Activated naive CD8-positive, alpha-beta T cell treated with anti-CD3 and anti-CD28 coated beads, Interleukin-2, amount 10 ng/mL, durations not matched to agents 7 days and 5 days (primary cell): ENCODE results near the gene SYNE3. TPM values are rescaled to one million over a fixed set of nuclear protein-coding genes. Genes with fewer than 3 reads are reported as not detected.
A peak's percentile ranks its signal among the peaks of the same experiment; 100 is the strongest.

Experiments
- ATAC-seq: fragments of 150-1000 bp; cut with Tn5 transposase; one replicate; pipeline ENCODE4 v1.10.0; 2021; ENCODE audit warnings: low read depth, moderate library complexity
- POLR2A ChIA-PET: fragments of 350-600 bp; sonication (Branson Sonifier 250); formaldehyde crosslinking; loops from one replicate; lab custom pipeline; 2021; ENCODE audit warnings: antibody characterized with exemption; lab: Charles Lee
- DNase-seq: peaks from one replicate; pipeline ENCODE4 v3.0.0; 2021
- H3K27ac Mint-ChIP-seq: one replicate; pipeline ENCODE4 v1.8.0; 2022; ENCODE audit warnings: mild to moderate bottlenecking, mixed read lengths
- H3K27me3 Mint-ChIP-seq: one replicate; pipeline ENCODE4 v1.8.0; 2022; ENCODE audit warnings: mild to moderate bottlenecking, moderate library complexity, mixed read lengths
- H3K36me3 Mint-ChIP-seq: one replicate; pipeline ENCODE4 v1.8.0; 2021; ENCODE audit warnings: mild to moderate bottlenecking, mixed read lengths
- H3K4me1 Mint-ChIP-seq: one replicate; pipeline ENCODE4 v1.8.0; 2021; ENCODE audit warnings: mixed read lengths
- H3K4me3 Mint-ChIP-seq: one replicate; pipeline ENCODE4 v1.8.0; 2022; ENCODE audit warnings: mild to moderate bottlenecking, moderate library complexity, mixed read lengths
- H3K9me3 Mint-ChIP-seq: one replicate; pipeline ENCODE4 v1.8.0; 2021; ENCODE audit warnings: mixed read lengths
- total RNA-seq, 2 experiments: library from RNA; stranded (reverse); gene quantifications; one replicate each; pipeline ENCODE4 v1.2.3, GENCODE V29; 2021

The SYNE3 gene
- total RNA-seq, 2 experiments from 2014 or later = 79.0 to 79.1 TPM

DNA sequence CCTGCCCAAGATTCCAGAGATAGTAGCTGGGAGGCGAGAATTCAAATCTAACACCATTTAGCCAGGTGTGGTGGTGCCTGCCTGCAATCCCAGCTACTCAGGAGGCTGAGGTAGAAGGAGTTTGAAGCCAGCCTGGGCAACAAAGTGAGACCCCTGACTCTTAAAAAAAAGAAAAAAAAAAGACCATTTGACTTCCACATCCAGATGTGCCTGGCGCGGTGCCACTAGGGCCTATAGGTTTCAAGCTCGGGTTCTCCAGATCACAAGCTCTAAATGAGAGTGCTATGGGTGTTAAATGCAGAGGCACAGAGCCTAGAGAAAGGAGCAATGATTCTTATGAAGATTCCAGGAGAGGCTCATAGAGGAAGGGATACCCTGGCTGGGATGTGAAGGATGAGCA, 22.5 kb downstream of the SYNE3 start:
- DNase-seq = no peak
- H3K9me3 Mint-ChIP-seq = peaks cover 1% of the 10 kb centered on the region
- no peaks in the 10 kb centered on the region for H3K27me3 Mint-ChIP-seq
- H3K4me1 Mint-ChIP-seq = peaks cover 36% of the 10 kb centered on the region
- peak overlapping the region; percentile 53 for H3K27ac Mint-ChIP-seq
- no peak overlapping the region for H3K4me3 Mint-ChIP-seq
- ATAC-seq = no peak
- peaks cover 35% of the 10 kb centered on the region for H3K36me3 Mint-ChIP-seq
- POLR2A ChIA-PET = interaction anchor here (0.8 kb wide), 1 partner anchor 57 kb away, joined by 3 read pairs; no protein-coding TSS in a partner anchor

DNA sequence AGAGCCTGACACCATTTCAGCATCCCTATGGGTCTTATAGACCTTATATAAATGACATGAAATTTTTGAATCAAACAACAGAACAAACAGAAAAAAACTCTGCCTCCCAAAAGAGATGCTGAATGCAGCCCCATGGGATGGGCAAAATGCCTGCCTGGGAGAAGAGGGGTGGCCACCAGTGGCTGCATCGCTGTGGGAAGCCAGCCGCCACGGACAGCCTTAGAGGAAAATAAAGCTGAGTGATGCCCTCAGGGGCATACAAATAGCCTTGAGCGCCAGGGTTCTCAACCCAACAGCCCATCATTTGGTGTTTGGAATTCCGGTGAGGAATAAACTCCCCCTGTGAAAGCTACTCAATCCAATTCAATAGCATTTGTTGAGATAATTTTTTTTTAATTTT, 22.9 kb downstream of the SYNE3 start:
- Mint-ChIP-seq H3K4me1 (peaks cover 39% of the 10 kb centered on the region), H3K27me3 (no peaks in the 10 kb centered on the region), H3K9me3 (peaks cover 1% of the 10 kb centered on the region), H3K4me3 (no peak overlapping the region), H3K27ac (no peak overlapping the region), H3K36me3 (peaks cover 33% of the 10 kb centered on the region)
- POLR2A ChIA-PET = interaction anchor here (0.8 kb wide), 1 partner anchor 57 kb away, joined by 3 read pairs; no protein-coding TSS in a partner anchor
- ATAC-seq = no peak
- no peak for DNase-seq

DNA sequence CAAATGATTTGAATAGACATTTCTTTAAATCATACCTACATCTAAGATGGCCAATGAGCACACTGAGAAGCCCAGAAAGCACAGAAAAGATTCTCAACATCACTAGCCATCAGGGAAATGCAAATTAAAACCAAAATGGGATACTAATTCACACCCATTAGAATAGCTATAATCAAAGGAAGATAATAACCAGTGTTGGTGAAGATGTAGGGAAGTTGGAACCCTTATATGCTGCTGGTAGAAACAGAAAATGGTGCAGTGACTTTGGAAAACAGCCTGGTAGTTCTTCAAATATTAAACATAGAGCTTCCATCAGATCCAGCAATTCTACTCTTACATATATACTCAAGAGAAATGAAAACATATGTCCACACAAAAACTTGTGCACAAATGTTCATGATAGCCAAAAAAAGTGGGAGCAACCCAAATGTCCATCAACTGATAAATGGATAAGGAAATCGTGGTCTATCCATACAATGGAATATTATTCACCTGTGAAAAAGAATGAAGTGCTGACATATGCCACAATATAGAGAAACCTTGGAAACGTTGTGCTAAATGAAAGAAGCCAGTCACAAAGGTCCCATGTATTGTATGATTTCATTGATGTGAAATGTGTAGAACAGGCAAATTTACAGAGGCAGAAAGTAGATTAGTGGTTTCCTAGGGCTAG, 24.4 kb downstream of the SYNE3 start:
- POLR2A ChIA-PET = no interaction called here
- peaks cover 39% of the 10 kb centered on the region for H3K4me1 Mint-ChIP-seq
- peaks cover 36% of the 10 kb centered on the region for H3K36me3 Mint-ChIP-seq
- ATAC-seq (no peak), DNase-seq (no peak)
- H3K9me3 Mint-ChIP-seq = peaks cover 1% of the 10 kb centered on the region
- no peaks in the 10 kb centered on the region for H3K27me3 Mint-ChIP-seq
- H3K4me3 Mint-ChIP-seq = no peak overlapping the region
- no peak overlapping the region for H3K27ac Mint-ChIP-seq

DNA sequence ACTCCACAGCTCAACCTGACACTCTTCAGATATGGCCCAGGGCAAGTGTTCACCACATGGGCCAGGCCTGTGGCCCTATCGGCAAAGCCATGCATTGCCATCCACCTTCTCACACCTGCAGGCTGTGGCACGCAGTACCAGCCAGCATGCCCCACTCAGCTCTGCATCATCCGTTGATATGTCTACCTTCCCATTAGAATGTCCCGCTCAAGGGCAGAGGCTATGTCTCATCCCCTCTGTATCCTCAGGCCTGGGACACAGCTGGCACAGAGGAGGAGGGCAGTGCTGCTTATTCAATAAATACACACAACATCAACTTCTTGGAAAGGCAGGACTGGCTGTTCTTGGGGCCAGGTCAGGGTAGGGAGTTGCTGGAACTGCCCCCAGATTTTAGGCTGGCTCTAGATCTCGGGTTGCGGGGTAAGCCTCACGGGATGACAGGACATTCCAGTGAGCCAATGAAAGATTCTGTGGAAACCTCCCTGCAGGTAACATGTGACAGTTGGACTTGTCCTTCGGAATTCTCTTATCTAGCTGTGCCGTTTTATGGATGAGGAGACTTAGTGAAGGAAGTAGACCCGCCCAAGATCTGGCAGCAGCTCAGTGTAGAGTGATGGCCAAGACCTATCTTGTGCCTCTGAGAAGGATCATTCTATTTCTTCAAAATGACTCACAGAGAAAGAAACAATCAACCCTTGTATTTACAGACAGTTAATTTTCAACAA, 25.6 kb downstream of the SYNE3 start:
- POLR2A ChIA-PET = no interaction called here
- DNase-seq (no peak), ATAC-seq (no peak)
- Mint-ChIP-seq H3K27me3 (no peaks in the 10 kb centered on the region), H3K4me1 (peaks cover 29% of the 10 kb centered on the region), H3K36me3 (peaks cover 36% of the 10 kb centered on the region), H3K9me3 (peaks cover 1% of the 10 kb centered on the region), H3K27ac (no peak overlapping the region), H3K4me3 (no peak overlapping the region)

DNA sequence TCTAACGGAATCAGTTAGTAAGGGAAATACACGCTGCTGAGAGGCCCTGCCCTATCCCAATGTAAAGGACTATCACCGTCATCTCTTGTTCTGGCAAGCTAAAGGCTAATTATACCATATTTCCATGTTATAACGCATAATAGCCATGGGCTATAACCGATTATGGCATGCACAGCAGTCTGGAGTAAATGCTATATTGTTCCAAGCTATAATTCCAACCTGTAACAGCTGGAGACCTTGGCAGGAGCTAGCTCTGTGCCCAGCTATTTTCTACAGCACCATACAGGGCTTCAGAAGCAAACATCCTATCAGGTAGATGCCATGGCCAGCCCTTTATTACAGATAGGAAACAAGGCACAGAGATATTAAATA, 26.3 kb downstream of the SYNE3 start:
- H3K4me3 Mint-ChIP-seq = no peak overlapping the region
- peaks cover 32% of the 10 kb centered on the region for H3K36me3 Mint-ChIP-seq
- DNase-seq = no peak
- H3K4me1 Mint-ChIP-seq = peaks cover 26% of the 10 kb centered on the region
- peaks cover 1% of the 10 kb centered on the region for H3K9me3 Mint-ChIP-seq
- H3K27me3 Mint-ChIP-seq = no peaks in the 10 kb centered on the region
- H3K27ac Mint-ChIP-seq = no peak overlapping the region
- POLR2A ChIA-PET = no interaction called here
- no peak for ATAC-seq

DNA sequence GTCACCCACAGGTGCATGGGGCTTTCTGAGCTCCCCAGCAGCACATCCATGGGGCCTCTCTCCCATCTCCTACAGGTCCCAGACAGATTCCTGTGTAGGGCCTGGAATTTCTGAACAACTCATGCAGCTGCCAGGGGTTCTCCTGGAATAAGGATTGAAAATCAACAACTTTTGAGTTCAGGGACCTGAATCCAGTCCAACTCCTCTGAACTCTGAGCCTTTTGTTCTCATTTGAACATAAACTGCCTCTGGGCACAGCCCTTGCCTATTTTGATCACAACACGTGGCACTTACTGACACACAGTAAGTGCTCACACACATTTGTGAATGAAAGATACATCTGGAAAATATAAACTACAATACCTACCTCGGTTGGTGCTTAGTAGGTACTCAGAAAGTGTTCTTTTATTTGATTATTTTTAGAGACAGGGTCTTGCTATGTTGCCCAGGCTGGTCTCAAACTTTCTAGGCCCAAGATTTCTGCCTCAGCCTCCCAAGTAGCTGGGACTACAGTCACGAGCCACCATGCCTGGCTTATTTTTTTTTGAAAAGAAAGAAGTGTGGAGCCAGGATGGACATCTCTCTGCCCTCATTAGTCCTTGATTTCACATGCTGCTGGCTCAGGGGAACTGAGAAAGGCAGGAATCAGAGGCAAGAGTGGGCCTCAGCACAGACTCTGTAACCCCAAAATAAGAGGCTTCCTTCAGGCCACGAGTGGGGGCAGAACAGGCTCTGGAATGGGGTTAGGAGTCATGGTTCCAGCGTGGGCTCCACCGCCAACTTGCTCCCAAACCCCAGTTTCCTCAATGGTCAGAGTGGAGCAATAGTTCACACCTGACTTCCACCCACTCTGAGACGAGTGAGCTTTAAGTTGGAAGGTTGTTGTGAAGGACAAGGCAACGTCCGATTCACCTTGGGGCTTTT, 27.0 kb downstream of the SYNE3 start:
- ATAC-seq (no peak), DNase-seq (no peak)
- Mint-ChIP-seq H3K27me3 (no peaks in the 10 kb centered on the region), H3K36me3 (peaks cover 31% of the 10 kb centered on the region), H3K4me1 (peaks cover 26% of the 10 kb centered on the region), H3K27ac (no peak overlapping the region), H3K4me3 (no peak overlapping the region), H3K9me3 (peaks cover 1% of the 10 kb centered on the region)
- POLR2A ChIA-PET = no interaction called here

DNA sequence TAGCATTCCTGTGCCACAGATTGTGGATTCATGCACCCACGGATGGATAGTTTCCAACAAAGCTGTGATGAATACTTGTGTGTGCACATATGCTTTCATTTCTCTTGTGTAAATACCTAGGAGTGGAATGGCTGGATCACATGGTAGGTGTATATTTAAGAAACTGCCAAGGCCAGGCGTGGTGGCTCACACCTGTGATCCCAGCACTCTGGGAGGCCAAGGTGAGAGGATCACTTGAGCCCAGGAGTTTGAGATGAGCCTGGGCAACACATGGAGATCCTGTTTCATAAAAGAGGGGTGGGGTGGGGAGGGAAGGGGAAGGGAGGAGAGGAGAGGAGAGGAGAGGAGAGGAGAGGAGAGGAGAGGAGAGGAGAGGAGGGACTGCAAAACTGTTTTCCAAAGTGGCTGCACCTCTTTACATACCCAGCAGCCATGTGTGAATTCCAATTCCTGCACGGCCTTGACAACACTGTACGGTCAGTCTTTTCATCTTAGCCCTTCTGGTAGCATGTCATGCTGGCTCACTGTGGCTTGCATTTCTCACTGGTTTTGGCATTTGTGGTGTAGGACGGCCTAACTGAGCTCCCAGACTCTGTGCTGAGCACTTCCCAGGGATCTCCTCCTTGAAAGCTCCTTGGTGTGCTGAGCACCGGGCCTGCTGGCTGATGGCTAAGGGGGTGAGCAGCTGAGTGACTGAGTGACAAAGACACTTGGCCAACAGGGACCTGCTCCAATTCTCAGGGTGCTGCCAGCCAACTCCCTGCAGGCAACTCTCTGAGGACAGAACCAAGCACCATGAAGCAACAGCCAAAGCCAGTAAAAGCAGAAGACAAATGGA, 27.9 kb downstream of the SYNE3 start:
- peaks cover 1% of the 10 kb centered on the region for H3K9me3 Mint-ChIP-seq
- POLR2A ChIA-PET = no interaction called here
- H3K4me3 Mint-ChIP-seq = no peak overlapping the region
- no peak for ATAC-seq
- H3K36me3 Mint-ChIP-seq = peaks cover 26% of the 10 kb centered on the region
- peaks cover 22% of the 10 kb centered on the region for H3K4me1 Mint-ChIP-seq
- DNase-seq = no peak
- H3K27ac Mint-ChIP-seq = no peak overlapping the region
- H3K27me3 Mint-ChIP-seq = no peaks in the 10 kb centered on the region

DNA sequence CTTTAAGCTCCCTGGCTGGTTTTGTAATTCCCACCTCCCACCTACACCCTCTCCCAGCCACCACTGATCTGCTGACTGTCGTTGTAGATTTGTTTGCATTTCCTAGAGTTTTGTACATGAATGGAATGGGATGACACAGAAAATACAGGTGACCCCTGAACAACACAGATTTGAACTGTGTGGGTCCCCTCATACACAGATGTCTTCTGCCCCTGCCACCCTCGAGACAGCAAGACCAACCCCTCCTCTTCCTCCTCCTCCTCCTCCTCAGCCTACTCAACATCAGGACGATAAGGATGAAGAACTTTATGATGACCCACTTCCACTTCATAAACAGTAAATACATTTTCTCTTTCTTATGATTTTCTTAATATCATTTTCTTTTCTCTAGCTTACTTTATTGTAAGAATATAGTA, 28.8 kb downstream of the SYNE3 start:
- H3K36me3 Mint-ChIP-seq = peaks cover 21% of the 10 kb centered on the region
- POLR2A ChIA-PET = no interaction called here
- H3K27ac Mint-ChIP-seq = no peak overlapping the region
- ATAC-seq (no peak), DNase-seq (no peak)
- H3K27me3 Mint-ChIP-seq = no peaks in the 10 kb centered on the region
- no peak overlapping the region for H3K4me3 Mint-ChIP-seq
- H3K4me1 Mint-ChIP-seq = peaks cover 21% of the 10 kb centered on the region
- H3K9me3 Mint-ChIP-seq = peaks cover 1% of the 10 kb centered on the region

DNA sequence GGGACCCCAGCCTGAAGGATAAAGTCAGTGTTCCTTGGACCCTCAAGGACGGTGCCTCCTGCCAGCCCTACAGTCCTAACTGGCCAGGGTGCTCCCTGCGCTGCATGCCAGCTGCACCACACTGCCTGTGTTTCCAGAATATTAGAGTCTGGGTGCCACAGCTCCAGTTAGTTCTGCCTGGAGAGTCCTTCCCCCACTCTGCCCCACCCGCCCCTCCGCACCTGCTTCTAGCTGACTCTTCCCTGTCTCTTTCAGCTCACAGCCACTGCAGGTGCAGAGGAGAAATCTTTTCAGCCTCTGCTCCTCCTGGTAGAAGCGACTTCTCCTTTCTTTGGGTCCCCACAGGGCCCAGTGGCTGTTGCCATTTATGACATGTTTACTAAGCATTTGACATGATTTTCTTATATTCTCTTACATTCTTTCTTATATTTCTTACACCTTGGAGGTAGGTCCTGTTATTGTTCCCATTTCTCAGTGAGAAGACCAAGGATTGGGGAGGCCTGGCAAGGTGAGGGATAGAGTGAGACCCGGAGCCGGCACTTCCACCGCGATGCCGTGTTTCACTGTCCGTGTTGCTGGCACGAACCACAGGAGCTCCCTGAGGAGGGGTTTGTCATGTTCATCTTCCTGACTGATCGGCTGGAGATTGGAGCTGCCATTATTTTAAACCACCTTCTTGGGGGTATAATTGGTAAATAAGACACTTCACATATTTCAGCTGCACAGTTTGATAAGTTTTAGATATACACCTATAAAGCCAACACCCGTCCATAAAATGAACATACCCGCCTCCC, 29.4 kb downstream of the SYNE3 start:
- H3K4me1 Mint-ChIP-seq = peaks cover 21% of the 10 kb centered on the region
- peaks cover 16% of the 10 kb centered on the region for H3K36me3 Mint-ChIP-seq
- ATAC-seq (no peak), DNase-seq (no peak)
- POLR2A ChIA-PET = no interaction called here
- H3K9me3 Mint-ChIP-seq = peaks cover under 1% of the 10 kb centered on the region
- H3K27me3 Mint-ChIP-seq = no peaks in the 10 kb centered on the region
- no peak overlapping the region for H3K4me3 Mint-ChIP-seq
- no peak overlapping the region for H3K27ac Mint-ChIP-seq

DNA sequence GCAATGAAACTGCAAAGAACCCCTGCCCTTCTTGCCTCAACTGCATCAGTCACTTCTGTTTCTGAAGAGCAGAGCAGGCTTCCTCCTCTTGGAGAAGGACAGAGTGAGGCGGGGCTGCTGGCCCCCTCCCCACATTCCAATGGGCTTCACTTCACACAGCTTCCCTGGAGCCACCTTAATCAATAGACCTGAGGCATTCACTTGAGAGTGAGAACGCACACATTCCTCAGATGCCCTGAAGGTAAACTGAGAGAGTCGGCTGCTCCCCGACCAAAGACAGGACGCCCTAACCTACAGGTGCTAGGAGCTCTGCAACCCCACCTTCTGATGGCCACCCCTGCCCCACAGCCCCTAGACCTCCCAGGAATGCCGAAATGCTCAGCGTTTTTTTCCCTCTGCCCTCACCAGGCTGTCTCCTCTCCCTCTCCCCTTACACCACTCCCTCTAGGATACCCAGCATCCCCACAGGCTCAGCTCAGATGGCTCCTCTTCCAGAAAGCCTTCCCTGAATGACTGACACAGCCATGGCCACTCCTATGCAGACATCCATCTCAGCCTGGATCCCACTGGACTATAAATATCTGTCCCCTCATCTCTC, 31.1 kb downstream of the SYNE3 start:
- peaks cover 6% of the 10 kb centered on the region for H3K36me3 Mint-ChIP-seq
- POLR2A ChIA-PET = interaction anchor here (0.6 kb wide), 1 partner anchor 367 kb away, joined by 3 read pairs; no protein-coding TSS in a partner anchor
- H3K27ac Mint-ChIP-seq = peak overlapping the region; percentile 7
- ATAC-seq = no peak
- H3K4me1 Mint-ChIP-seq = peaks cover 25% of the 10 kb centered on the region
- H3K27me3 Mint-ChIP-seq = no peaks in the 10 kb centered on the region
- H3K4me3 Mint-ChIP-seq = no peak overlapping the region
- no peaks in the 10 kb centered on the region for H3K9me3 Mint-ChIP-seq
- DNase-seq = no peak

DNA sequence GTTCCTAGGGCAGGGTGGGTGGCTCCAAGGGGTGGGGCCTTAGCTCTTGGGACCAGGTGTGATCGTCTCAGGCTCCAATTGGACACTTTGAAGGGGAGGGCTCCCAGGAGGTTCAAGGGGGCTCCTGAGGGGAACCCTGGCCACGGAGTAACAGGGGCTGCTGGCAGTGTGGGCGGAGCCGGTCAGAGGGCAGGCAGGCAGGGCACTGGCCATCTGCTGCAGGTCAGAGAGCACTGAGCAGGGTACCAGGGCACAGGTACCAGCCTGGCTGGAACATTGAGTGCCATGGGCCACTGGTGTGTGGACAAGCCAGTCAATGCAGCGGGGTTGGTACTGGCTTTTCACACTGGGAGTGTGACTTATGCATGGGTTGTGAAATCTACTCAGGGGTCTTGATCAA, 32.2 kb downstream of the SYNE3 start:
- Mint-ChIP-seq H3K27me3 (no peaks in the 10 kb centered on the region), H3K4me3 (no peak overlapping the region), H3K27ac (no peak overlapping the region), H3K36me3 (peaks cover 10% of the 10 kb centered on the region), H3K4me1 (peaks cover 27% of the 10 kb centered on the region), H3K9me3 (no peaks in the 10 kb centered on the region)
- POLR2A ChIA-PET = no interaction called here
- ATAC-seq (no peak), DNase-seq (no peak)
